Kidney glomerular epithelial cell (primary cell): ENCODE measurements around the gene MS4A15.
"Not testable (repeated sequence)": the region's sequence is repeated elsewhere in the genome, so short reads cannot be mapped to it uniquely, and the experiment has no call there.

ENCODE experiments used
- DNase-seq: peaks from one replicate; lab custom pipeline; 2025; lab: John Stamatoyannopoulos, UW

The MS4A15 gene

DNA sequence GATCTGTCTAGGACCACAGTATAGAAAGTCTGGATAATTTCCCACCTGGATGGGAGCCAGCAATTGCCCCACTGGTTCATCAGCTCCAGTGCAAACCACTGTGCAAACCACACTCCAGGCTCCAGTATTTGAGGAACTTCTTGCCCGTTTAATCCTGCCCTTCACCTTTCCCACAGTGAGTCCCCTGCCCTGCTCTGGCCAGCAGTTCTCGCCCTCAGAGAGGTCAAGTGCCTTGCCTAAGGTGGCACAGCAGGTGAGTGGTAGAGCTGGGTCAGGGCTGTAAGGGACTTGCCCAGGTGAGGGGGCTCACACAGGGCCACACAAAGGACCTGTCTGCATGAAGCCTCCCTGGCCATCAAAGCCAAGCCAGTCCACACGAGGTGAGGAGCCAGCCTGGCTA lies 52.6 kb downstream of the MS4A15 start:
- DNase-seq, result no peak

DNA sequence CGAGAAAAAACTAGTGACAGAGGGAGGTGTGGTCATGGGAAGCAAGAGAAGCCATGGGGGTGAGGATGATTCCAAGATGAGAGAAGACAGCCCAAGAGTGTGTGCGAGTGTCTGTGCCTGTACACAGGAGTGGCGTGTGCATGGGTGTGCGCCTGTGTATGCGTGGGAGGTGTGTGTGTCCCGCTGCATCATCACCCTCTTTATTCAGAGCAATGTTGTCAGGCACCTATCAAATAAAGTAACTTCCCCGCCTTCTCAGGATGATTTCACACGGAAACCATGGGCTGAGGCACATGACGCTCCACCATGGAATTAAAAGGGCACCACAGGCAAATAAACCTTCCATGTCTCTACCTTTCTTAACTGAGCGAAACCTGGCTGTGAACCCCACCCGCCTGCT lies 53.0 kb downstream of the MS4A15 start:
- DNase-seq, result no peak

DNA sequence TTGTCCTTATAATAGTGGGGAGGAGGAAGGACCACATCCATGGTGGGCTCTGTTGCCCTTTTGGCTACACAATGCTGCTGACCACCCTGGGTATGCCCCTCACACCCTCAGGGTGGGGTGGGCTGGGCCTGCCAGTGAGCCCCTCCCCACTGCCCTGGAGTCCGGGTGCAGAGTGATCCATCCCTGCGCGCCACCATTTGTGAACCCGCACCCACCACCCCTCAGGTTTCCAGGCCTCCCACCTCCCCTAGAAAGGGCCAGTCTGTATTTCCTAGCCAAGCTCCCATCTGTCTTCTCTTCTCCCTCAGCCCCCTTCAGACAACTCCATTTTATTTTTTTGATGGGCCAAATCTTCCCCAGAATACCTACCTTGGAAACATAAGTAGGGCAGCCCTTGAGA lies 53.5 kb downstream of the MS4A15 start:
- DNase-seq, result no peak

DNA sequence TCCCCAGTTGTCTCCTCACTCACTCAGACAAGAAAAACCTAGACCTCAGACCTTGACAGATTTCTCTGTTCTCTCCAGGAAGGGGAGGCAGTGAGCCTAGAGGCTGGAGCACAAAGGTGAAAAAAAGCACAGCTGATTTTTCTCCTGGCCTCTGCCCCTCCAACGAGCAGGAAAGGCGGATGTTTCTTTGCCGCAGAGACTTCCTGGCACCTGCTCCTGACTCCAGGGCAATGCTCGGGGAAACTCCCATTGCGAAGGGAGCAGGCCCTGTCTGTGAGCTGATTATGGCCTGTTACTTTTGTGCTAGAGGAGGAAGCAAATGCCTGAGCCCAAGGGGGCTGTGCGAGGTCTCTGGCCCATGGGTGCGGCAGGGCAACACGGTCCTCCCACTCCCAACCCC lies 53.9 kb downstream of the MS4A15 start:
- no peak for DNase-seq

DNA sequence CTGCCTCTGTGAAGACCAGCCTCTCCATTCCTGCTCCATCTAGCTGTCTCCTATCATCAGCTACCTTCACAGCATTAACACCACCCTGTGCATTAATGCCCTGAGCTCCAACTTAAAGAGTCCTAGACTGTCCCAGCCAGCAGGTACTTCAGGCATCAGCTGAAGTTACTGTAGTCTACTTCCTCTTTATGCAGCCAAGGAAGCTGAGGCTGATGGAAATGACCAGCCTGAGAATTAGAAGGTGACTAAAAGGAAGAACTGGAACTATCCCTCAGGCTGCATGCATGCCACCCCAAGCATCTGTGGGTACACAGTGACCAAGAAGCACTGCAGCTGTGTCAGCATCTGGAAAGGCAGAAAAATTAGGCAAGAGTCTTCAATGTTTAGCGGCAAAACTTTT lies 56.7 kb downstream of the MS4A15 start:
- no peak for DNase-seq

DNA sequence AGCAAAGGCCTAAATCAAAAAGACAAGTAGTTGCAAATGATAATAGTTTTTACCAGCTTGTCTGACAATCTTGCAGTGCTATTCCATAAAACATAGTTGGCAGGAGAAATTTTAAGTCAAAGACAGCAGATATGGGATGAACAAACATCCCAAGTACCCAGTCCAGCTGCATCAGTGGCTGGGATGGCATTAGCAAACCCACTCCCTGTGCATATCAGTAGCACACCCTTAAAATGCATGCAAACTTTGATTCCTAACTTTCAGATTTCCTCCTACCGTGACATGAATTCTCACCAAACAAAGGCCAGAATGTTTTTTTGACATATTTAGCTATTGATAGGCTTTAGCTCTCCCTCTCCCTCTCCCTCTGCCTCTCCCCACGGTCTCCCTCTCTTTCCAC lies 57.4 kb downstream of the MS4A15 start:
- no peak for DNase-seq

DNA sequence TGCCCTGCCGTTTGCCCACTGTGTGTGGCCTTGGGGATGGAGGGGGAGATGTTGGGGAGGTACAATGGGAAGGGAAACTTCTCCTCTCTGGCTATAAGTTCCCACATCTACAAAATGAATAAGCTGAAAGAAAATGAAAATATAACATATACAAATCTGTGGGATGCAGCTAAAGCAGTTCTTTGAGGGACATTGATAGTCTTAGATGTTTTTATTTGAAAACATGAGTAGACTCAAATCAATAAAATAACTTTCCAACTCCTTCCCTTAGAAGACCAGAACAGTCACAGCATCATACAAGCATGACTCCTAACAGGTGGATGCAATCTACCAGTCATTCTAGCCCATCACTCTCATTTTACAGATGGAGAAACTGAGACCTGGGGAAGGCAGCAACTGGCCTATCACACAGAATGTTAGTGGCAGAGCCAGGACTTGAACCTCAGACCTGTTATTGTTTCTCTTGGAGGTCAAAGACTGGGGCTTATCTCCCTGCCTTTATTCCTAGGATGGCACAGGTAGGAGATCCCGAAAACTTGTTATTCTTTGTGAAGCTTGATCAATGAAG lies 60.0 kb downstream of the MS4A15 start:
- no peak for DNase-seq

DNA sequence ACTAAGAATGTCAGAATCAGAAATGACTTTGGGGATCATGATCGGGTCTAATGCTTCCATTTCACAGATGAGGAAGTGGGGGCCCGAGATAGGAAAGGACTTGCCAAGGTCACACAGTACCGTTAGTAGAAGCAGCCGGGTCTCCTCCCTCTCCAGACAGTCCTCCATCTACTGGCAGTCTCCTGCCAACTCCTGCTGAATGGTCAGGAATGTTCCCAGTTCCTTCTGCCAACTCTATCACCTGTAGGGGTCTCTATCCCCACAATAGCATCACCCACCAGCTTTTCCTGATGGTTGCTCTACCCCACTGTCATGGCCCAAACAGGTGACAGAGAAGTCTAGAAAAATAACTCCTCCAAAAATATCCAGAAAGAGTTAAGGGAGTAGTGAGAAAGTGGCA lies 61.4 kb downstream of the MS4A15 start:
- DNase-seq, result no peak

DNA sequence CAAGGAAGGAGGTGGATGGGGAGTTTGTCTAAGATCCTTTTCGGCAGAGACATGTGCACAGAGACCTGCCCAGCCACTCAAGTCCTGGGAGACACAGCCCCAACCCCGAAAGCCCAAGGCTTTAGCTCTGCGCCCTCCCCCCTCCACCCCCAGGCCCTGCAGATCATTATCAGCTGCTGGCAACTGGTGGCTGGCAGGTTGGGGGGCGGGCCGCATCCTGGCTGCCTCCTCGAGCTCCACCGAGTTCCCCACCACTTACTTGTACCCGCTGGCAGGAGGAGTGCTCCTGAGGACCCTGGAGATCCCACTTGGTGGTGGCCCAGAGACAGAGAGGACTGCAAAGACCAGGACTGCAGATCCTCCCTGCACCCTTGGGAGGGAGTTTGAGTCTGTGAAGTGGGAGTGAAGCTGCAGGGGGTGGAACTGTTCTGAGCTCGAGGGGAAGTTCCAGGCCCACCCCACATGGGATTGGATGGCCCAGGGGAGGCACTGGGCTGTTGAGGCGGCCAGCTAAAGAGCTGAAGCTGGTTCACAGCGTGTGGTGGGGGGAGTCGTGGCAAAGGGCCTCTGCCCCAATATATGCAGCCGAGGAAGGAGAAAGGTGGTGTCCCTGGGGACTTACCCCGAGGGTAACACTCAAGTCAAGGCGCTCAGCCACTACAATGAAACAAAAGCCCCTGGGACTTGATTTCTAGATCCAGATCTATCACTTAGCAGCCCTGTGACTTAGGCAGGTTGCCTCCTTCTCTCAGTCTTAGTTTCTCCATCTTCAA lies 65.3 kb downstream of the MS4A15 start:
- DNase-seq, result no peak

DNA sequence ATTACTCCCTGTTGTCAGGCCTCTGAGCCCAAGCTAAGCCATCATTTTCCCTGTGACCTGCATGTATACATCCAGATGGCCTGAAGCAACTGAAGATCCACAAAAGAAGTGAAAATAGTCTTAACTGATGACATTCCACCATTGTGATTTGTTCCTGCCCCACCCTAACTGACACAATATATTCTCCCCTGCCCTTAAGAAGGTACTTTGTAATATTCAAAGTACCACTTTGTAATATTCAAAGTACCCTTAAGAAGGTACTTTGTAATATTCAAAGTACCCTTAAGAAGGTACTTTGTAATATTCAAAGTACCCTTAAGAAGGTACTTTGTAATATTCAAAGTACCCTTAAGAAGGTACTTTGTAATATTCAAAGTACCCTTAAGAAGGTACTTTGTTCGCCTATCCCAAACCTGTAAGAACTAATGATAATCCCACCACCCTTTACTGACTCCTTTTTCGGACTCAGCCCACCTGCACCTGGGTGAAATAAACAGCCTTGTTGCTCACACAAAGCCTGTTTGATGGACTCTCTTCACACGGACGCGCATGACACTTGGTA lies 67.2 kb downstream of the MS4A15 start:
- not testable (repeated sequence) for DNase-seq

DNA sequence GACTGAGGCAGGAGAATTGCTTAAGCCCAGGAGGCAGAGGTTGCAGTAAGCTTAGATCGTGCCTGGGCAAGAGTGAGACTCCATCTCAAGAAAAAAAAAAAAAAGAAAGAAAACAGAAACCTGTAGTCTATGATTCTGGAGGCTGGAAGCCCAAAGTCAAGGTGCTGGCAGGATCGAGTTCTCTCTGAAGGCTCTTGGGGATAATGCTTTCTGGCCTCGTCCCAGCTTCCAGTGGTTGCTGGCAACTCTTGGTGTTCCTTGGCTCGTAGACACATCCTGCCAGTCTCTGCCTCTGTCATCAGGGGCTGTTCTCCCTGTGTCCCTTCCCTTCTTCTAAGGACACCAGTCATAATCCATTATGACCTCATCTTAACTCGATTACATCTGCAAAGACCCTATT lies 68.5 kb downstream of the MS4A15 start:
- DNase-seq, result no peak

DNA sequence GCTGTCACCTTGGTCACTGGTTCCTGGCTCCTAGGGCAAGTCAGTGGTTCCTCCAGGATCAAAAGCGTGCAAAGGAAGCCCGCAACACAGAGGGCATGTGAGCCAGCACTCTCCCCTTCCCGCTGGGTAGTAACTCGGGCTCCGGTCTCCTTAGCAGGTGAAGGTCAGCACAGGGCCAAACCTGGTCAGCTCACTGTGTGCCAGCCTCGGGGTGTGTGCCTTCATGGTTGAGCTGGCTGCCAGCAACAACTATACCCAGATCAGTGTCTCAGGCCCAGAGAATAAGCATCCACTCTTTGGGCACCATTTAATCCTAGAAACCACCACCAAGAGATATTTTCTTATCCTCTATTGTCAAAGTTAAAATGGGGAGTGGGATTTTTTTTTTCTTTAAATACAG lies 69.1 kb downstream of the MS4A15 start:
- no peak for DNase-seq
